ENCODE results near the gene ARG2. TPM values are rescaled to one million over a fixed set of nuclear protein-coding genes. Genes with fewer than 3 reads are reported as not detected.

ARG2 gene
- total and polyA plus RNA-seq, 9 of the 15 experiments (the other 6 are each of a cell fraction or from before 2014, with no cell fraction given): 6.2 to 75.0 (median 17.8) TPM

- FAIRE-seq (peak; percentile 86), DNase-seq (ENCODE audit: extremely low read depth in 1 of 4, low spot score in 3 of 4) (peak; percentile 41 to 79 (median 60)), ATAC-seq (peak; percentile 97)
- peaks cover 0 to 34% of the 10 kb centered on the region in 2 experiments; a peak in 3 of 5 replicates for H3K4me1 ChIP-seq (replicated peaks in 1 of 2; ENCODE audit: control insufficient read depth in 2 of 2, insufficient read depth in 2 of 2, low read length in 2 of 2)
- no peaks in the 10 kb centered on the region for H3K9me3 ChIP-seq (replicated peaks; ENCODE audit: control insufficient read depth, insufficient read depth, low read depth, low read length)
- peak overlapping the region; percentile 50 for H3K4me2 ChIP-seq (ENCODE audit: insufficient read depth, low read length)
- peaks cover 3% of the 10 kb centered on the region; the same call in 1 of the 3 replicates for H3K36me3 ChIP-seq (ENCODE audit: control insufficient read depth, insufficient read depth, low read length)
- H3K4me3 ChIP-seq: no peak overlapping the region
- H4K20me1 ChIP-seq (replicated peaks; ENCODE audit: control insufficient read depth, insufficient read depth, low read length): no peaks in the 10 kb centered on the region
- POLR2A ChIA-PET: interaction anchor here (1.2 to 1.4 kb wide), 3 partner anchors 16 to 37 kb away, joined by 3 to 4 read pairs (median 3); partner anchors contain the start of gene PIGH
- in situ Hi-C loops (cut with MboI) (no loop called here), intact Hi-C loops (cut with micrococcal nuclease) (loop anchor here (1.0 to 2.0 kb wide), 2 partner anchors 14 to 31 kb away; no protein-coding TSS in a partner anchor)
- H3K9me1 ChIP-seq (ENCODE audit: control insufficient read depth, insufficient read depth, low read length): no peaks in the 10 kb centered on the region
- H3K9ac ChIP-seq (ENCODE audit: insufficient read depth in 1 of 2, low read depth in 2 of 2, low read length in 2 of 2): peak overlapping the region in 1 of 2 experiments; percentile 61; a peak in 1 of 4 replicates
- no TSS peak for BruUV-seq (replicated peaks)
- H2AFZ ChIP-seq (ENCODE audit: low read depth, low read length): 0 out of 2 replicates have a peak overlapping the region, but pooled peaks have one; percentile 21
- H3K79me2 ChIP-seq (ENCODE audit: control insufficient read depth, insufficient read depth, low read length): no peaks in the 10 kb centered on the region
- CTCF ChIA-PET (ENCODE audit: low intra/inter-chr PET ratio): no interaction called here
- peak overlapping the region; percentile 81; the same call in 2 of the 3 replicates for H3K27ac ChIP-seq (ENCODE audit: extremely low read depth, low read depth, low read length)
- no peaks in the 10 kb centered on the region for H3K27me3 ChIP-seq (ENCODE audit: control insufficient read depth in 2 of 2, insufficient read depth in 2 of 2, low read length in 2 of 2)
- 7% methylated on average over 3 of the region's 3 CpGs for WGBS (ENCODE audit: insufficient coverage, low coverage, missing lambda C conversion rate)
- TF ChIP-seq SMARCE1 (IDR thresholded peaks at IDR 0.05) (peak; percentile 84), EHMT2 (IDR thresholded peaks at IDR 0.05) (no peak), ZBTB33 (CRISPR knock-in tag; IDR thresholded peaks at IDR 0.05) (no peak), EWSR1 (IDR thresholded peaks at IDR 0.05; ENCODE audit: borderline replicate concordance, low read depth, partially characterized antibody) (no peak), ZFP30 (CRISPR knock-in tag; IDR thresholded peaks at IDR 0.05; ENCODE audit: borderline replicate concordance) (no peak), ZNF57 (CRISPR knock-in tag; IDR thresholded peaks at IDR 0.05) (no peak), ZHX1 (conservative IDR thresholded peaks at IDR 0.05; ENCODE audit: low read length) (no peak), CREB1 (IDR thresholded peaks at IDR 0.05) (no peak), CREB1 (CRISPR knock-in tag; IDR thresholded peaks at IDR 0.05) (no peak; the same call in 1 of the 2 replicates), FOXJ3 (CRISPR knock-in tag; IDR thresholded peaks at IDR 0.05) (no peak), SREBF1 (IDR thresholded peaks at IDR 0.05; ENCODE audit: borderline replicate concordance, low read depth, low read length) (no peak), HES1 (IDR thresholded peaks at IDR 0.05; ENCODE audit: low read depth) (peak; percentile 14), CCAR2 (IDR thresholded peaks at IDR 0.05; ENCODE audit: low read depth, low read length) (no peak), ZNF146 (CRISPR knock-in tag; IDR thresholded peaks at IDR 0.05; ENCODE audit: unreplicated experiment) (no peak), TAL1 (IDR thresholded peaks at IDR 0.05) (peak; percentile 99)
These were observed 16.7 kb downstream of the ARG2 start for GRCh38 chr14:67636361-67636919.
